Keratinocyte (primary cell): ENCODE measurements around the gene EIF4G1.

Source experiments
- CTCF ChIP-seq, 3 experiments: IDR thresholded peaks in 1 of 3; conservative IDR thresholded peaks in 1 of 3; optimal IDR thresholded peaks in 1 of 3; 2 replicates in 2 of 3; 3 replicates in 1 of 3; pipeline versions ENCODE3 to v1.5.1; 2011; ENCODE audit warnings: low read length in 3 of 3, mild to moderate bottlenecking in 3 of 3, moderate library complexity in 2 of 3, control low read depth in 1 of 3, inconsistent platforms in 1 of 3; ENCODE audit not compliant: insufficient read depth in 2 of 3; ENCODE audit errors: extremely low read depth in 1 of 3
- EZH2 ChIP-seq: IDR thresholded peaks from one replicate; pipeline ENCODE4 v1.6.1; 2012; ENCODE audit warnings: inconsistent platforms, mild to moderate bottlenecking, low read length, moderate library complexity

- TF ChIP-seq CTCF (optimal IDR thresholded peaks at IDR 0.05 in 1 of 3, IDR thresholded peaks at IDR 0.05 in 1 of 3, conservative IDR thresholded peaks at IDR 0.05 in 1 of 3; ENCODE audit: extremely low read depth in 1 of 3, insufficient read depth in 2 of 3, low read length in 3 of 3), result no peak
- TF ChIP-seq EZH2, result no peak
These were observed 17.8 kb upstream of the EIF4G1 start for GRCh38 chr3:184296616-184297015.
